HCT116 (cell line): Measurements from ENCODE around the gene RPS25. TPM values are rescaled to one million over a fixed set of nuclear protein-coding genes. Genes with fewer than 3 reads are reported as not detected.

Experiments
- ATAC-seq: fragments of 200-7000 bp; cut with Tn5 transposase; 2 replicates; pipeline ENCODE4 v1.9.1; 2020; ENCODE audit warnings: mild to moderate bottlenecking, moderate library complexity
- BruUV-seq: library from RNA; stranded (reverse); fragments of 400-500 nt; replicated peaks from 2 replicates; lab custom pipeline; 2021; lab: Mats Ljungman, UMichigan
- CTCF ChIA-PET: fragments of 300-600 bp; sonication (Branson Sonifier 250); formaldehyde crosslinking; loops from one replicate; lab custom pipeline; 2021; ENCODE audit warnings: antibody characterized with exemption; lab: Charles Lee
- POLR2A ChIA-PET: fragments of 300-600, 350-600 bp; sonication (Branson Sonifier 250); formaldehyde crosslinking; loops from one replicate; lab custom pipeline; 2021; ENCODE audit warnings: antibody characterized with exemption; lab: Charles Lee
- RAD21 ChIA-PET, 2 experiments: fragments of 300-600 bp; sonication (Branson Sonifier 250); formaldehyde crosslinking; loops; one replicate each; lab custom pipeline; 2023; ENCODE audit warnings: low total read pairs in 2 of 2; ENCODE audit not compliant: uncharacterized antibody in 2 of 2, unreplicated experiment in 2 of 2, low non-redundant PET in 1 of 2; lab: Charles Lee
- DNase-seq: peaks from one replicate; pipeline ENCODE4 v3.0.0-alpha.2; 2010; ENCODE audit warnings: low read depth, low spot score
- H2AFZ ChIP-seq: fragments of 200-600 bp; shearing (Covaris generic), sonication (generic); 2 replicates; pipeline ENCODE4 v1.6.1; 2017; ENCODE audit warnings: low read depth, mixed run types, mixed read lengths, antibody characterized with exemption, low read length; ENCODE audit not compliant: poor library complexity, severe bottlenecking
- H3K27ac ChIP-seq: 2 replicates; pipeline ENCODE4 v1.5.1; 2012; ENCODE audit warnings: low read depth, low read length
- H3K27me3 ChIP-seq: fragments of 200-600 bp; sonication (generic); 2 replicates; pipeline ENCODE4 v1.6.1; 2016; ENCODE audit warnings: mixed run types, low read length, mixed read lengths; ENCODE audit not compliant: insufficient read depth
- H3K36me3 ChIP-seq, 2 experiments: fragments of 200-500 bp in 1 of 2; fragments of 200-600 bp in 1 of 2; sonication (Bioruptor generic) in 1 of 2; sonication (generic) in 1 of 2; 2 replicates each; pipeline versions ENCODE4 v1.5.1 to v1.6.1; 2014 to 2016; ENCODE audit warnings: low read length in 2 of 2, inconsistent platforms in 1 of 2, mixed read lengths in 1 of 2, mixed run types in 1 of 2; ENCODE audit not compliant: insufficient read depth in 2 of 2, control insufficient read depth in 1 of 2
- H3K4me1 ChIP-seq, 2 experiments: fragments of 200-600 bp in 1 of 2; sonication (generic) in 1 of 2; 2 replicates each; pipeline versions ENCODE4 v1.5.1 to v1.6.1; 2012 to 2017; ENCODE audit warnings: low read length in 2 of 2, inconsistent platforms in 1 of 2, mild to moderate bottlenecking in 1 of 2, mixed read lengths in 1 of 2, mixed run types in 1 of 2, moderate library complexity in 1 of 2; ENCODE audit not compliant: insufficient read depth in 2 of 2, control insufficient read depth in 1 of 2
- H3K4me2 ChIP-seq: fragments of 200-600 bp; sonication (generic); 2 replicates; pipeline ENCODE4 v1.6.1; 2017; ENCODE audit warnings: mixed run types, low read length, mixed read lengths
- H3K4me3 ChIP-seq, 2 experiments: fragments of 200-600 bp in 1 of 2; sonication (generic) in 1 of 2; replicated peaks in 1 of 2; 2 replicates each; pipeline ENCODE4 v1.5.1; 2011 to 2016; ENCODE audit warnings: low read length in 2 of 2, control low read depth in 1 of 2, low read depth in 1 of 2, mild to moderate bottlenecking in 1 of 2, mixed read lengths in 1 of 2, mixed run types in 1 of 2
- H3K79me2 ChIP-seq: fragments of 200-600 bp; sonication (generic); 2 replicates; pipeline ENCODE4 v1.6.1; 2017; ENCODE audit warnings: mild to moderate bottlenecking, mixed run types, low read length, moderate library complexity, mixed read lengths; ENCODE audit not compliant: insufficient read depth
- H3K9ac ChIP-seq: fragments of 200-600 bp; sonication (generic); 2 replicates; pipeline ENCODE4 v1.6.1; 2016; ENCODE audit warnings: low read length, mixed read lengths
- H3K9me2 ChIP-seq: fragments of 200-600 bp; sonication (generic), shearing (Covaris generic); 2 replicates; pipeline ENCODE4 v1.6.1; 2017; ENCODE audit warnings: mixed run types, mild to moderate bottlenecking, moderate library complexity; ENCODE audit not compliant: insufficient read depth
- H3K9me3 ChIP-seq, 2 experiments: fragments of 200-500 bp in 1 of 2; fragments of 200-600 bp in 1 of 2; sonication (Bioruptor generic) in 1 of 2; sonication (generic) in 1 of 2; 2 replicates each; pipeline ENCODE4 v1.6.1; 2014 to 2017; ENCODE audit warnings: low read length in 2 of 2, mixed read lengths in 2 of 2, inconsistent platforms in 1 of 2, low read depth in 1 of 2, mild to moderate bottlenecking in 1 of 2, mixed run types in 1 of 2, moderate library complexity in 1 of 2; ENCODE audit not compliant: control insufficient read depth in 1 of 2, insufficient read depth in 1 of 2
- H4K20me1 ChIP-seq: fragments of 200-600 bp; sonication (generic), shearing (Covaris generic); 2 replicates; pipeline ENCODE4 v1.6.1; 2017; ENCODE audit warnings: mixed run types, mild to moderate bottlenecking, moderate library complexity; ENCODE audit not compliant: insufficient read depth
- ATF3 ChIP-seq: IDR thresholded peaks from 2 replicates; pipeline ENCODE4 v1.6.1; 2012
- CBX3 ChIP-seq: IDR thresholded peaks from 2 replicates; pipeline ENCODE4 v1.6.1; 2012; ENCODE audit warnings: low read depth
- CEBPB ChIP-seq: IDR thresholded peaks from 2 replicates; pipeline ENCODE4 v1.6.1; 2012; ENCODE audit warnings: low read depth
- CTCF ChIP-seq, 3 experiments: fragments of 200-600 bp in 1 of 3; sonication (generic) in 1 of 3; IDR thresholded peaks in 2 of 3; conservative IDR thresholded peaks in 1 of 3; 2 replicates each; pipeline ENCODE4 v1.5.1; 2012 to 2017; ENCODE audit warnings: low read depth in 2 of 3, low read length in 2 of 3, antibody characterized with exemption in 1 of 3, borderline replicate concordance in 1 of 3, control low read depth in 1 of 3, mild to moderate bottlenecking in 1 of 3, mixed read lengths in 1 of 3, mixed run types in 1 of 3, moderate library complexity in 1 of 3; ENCODE audit not compliant: insufficient read depth in 1 of 3
- EGR1 ChIP-seq: IDR thresholded peaks from 2 replicates; pipeline ENCODE4 v1.6.1; 2012; ENCODE audit warnings: low read depth
- ELF1 ChIP-seq: IDR thresholded peaks from 2 replicates; pipeline ENCODE4 v1.6.1; 2012; ENCODE audit warnings: low read depth, borderline replicate concordance
- EZH2 ChIP-seq: fragments of 200-600 bp; sonication (generic); IDR thresholded peaks from 2 replicates; pipeline ENCODE4 v1.6.1; 2017; ENCODE audit warnings: antibody characterized with exemption, mixed run types
- EZH2phosphoT487 ChIP-seq: fragments of 200-600 bp; IDR thresholded peaks from 2 replicates; pipeline ENCODE4 v1.6.1; 2018; ENCODE audit warnings: antibody characterized with exemption, borderline replicate concordance
- FOSL1 ChIP-seq: IDR thresholded peaks from 2 replicates; pipeline ENCODE4 v1.6.1; 2012; ENCODE audit warnings: low read depth
- JUND ChIP-seq: IDR thresholded peaks from 2 replicates; pipeline ENCODE4 v1.6.1; 2012
- MAX ChIP-seq: IDR thresholded peaks from 2 replicates; pipeline ENCODE4 v1.6.1; 2012
- POLR2AphosphoS5 ChIP-seq: IDR thresholded peaks from 2 replicates; pipeline ENCODE4 v1.6.1; 2011; ENCODE audit warnings: mild to moderate bottlenecking, low read depth, low read length, moderate library complexity
- RAD21 ChIP-seq: IDR thresholded peaks from 2 replicates; pipeline ENCODE4 v1.6.1; 2012; ENCODE audit warnings: low read depth, mild to moderate bottlenecking
- SP1 ChIP-seq: IDR thresholded peaks from 2 replicates; pipeline ENCODE4 v1.6.1; 2012; ENCODE audit warnings: low read depth
- SRF ChIP-seq: IDR thresholded peaks from 2 replicates; pipeline ENCODE4 v1.6.1; 2012; ENCODE audit warnings: low read depth
- YY1 ChIP-seq: IDR thresholded peaks from 2 replicates; pipeline ENCODE4 v1.6.1; 2011; ENCODE audit warnings: low read length, low read depth, moderate library complexity, mild to moderate bottlenecking; ENCODE audit not compliant: insufficient replicate concordance; ENCODE audit errors: extremely low read depth
- ZBTB33 ChIP-seq: IDR thresholded peaks from 2 replicates; pipeline ENCODE4 v1.6.1; 2011; ENCODE audit warnings: mild to moderate bottlenecking, low read length, moderate library complexity; ENCODE audit not compliant: insufficient replicate concordance; ENCODE audit errors: extremely low read depth
- ZFX ChIP-seq: fragments of 450-650 bp; IDR thresholded peaks from 2 replicates; pipeline ENCODE4 v1.6.1; 2017
- ZNF274 ChIP-seq: fragments of 200-500 bp; sonication (Bioruptor generic); IDR thresholded peaks from 2 replicates; pipeline ENCODE4 v1.6.1; 2014; ENCODE audit warnings: mild to moderate bottlenecking, low read depth, low read length, inconsistent platforms
- intact Hi-C: fragments of 100-400 bp; cut with micrococcal nuclease; formaldehyde crosslinking; loops from 2 replicates; pipeline ENCODE4 v1.10.0; 2022
- total RNA-seq: library from RNA; stranded (reverse); gene quantifications from one replicate; pipeline ENCODE4 v1.2.1, GENCODE V29; 2021; ENCODE audit not compliant: unreplicated experiment
- TF ChIP-seq, protein P1 (sequence below): IDR thresholded peaks from 2 replicates; pipeline ENCODE4 v1.6.1; 2012; ENCODE audit warnings: low read depth

Gene RPS25
- total RNA-seq, 1 experiment from 2014 or later: 1,404 TPM

GRCh38 chr11:119015054-119015611, 3.0 kb downstream of the RPS25 start:
- no peaks in the 10 kb centered on the region for H3K9me2 ChIP-seq
- no peaks in the 10 kb centered on the region for H3K27me3 ChIP-seq
- H3K4me3 ChIP-seq: no peak overlapping the region
- no peak overlapping the region for H2AFZ ChIP-seq
- ChIA-PET CTCF (interaction anchor here (1.6 kb wide), 1 partner anchor 325 kb away, joined by 5 read pairs; no protein-coding TSS in a partner anchor), POLR2A (interaction anchor here (0.6 to 1.5 kb wide), 3 partner anchors 13 to 106 kb away, joined by 3 read pairs; partner anchors contain the start of gene HINFP), RAD21 (no interaction called here)
- ATAC-seq (peak; percentile 39), DNase-seq (no peak)
- peaks cover 52% of the 10 kb centered on the region for H3K79me2 ChIP-seq
- peaks cover 33 to 65% of the 10 kb centered on the region in 2 experiments for H3K36me3 ChIP-seq
- no peak overlapping the region for H3K9ac ChIP-seq
- H3K4me2 ChIP-seq: no peak overlapping the region; the same call in 1 of the 2 replicates
- peaks cover 16 to 24% of the 10 kb centered on the region in 2 experiments; a peak in 3 of 4 replicates for H3K4me1 ChIP-seq
- no TSS peak for BruUV-seq
- no peaks in the 10 kb centered on the region for H4K20me1 ChIP-seq
- H3K27ac ChIP-seq: peak overlapping the region; percentile 96; the same call in 1 of the 2 replicates
- H3K9me3 ChIP-seq: no peaks in the 10 kb centered on the region
- intact Hi-C loops: loop anchor here (5.0 kb wide), 1 partner anchor 103 kb away; no protein-coding TSS in a partner anchor
- TF ChIP-seq SRF (no peak), CBX3 (no peak), ELF1 (no peak), FOSL1 (no peak), SP1 (no peak; the same call in 1 of the 2 replicates), CEBPB (no peak), EGR1 (0 out of 2 replicates have a peak, but pooled peaks have one; percentile 7), JUND (no peak), MAX (no peak), EZH2 (no peak), ZNF274 (no peak), EZH2phosphoT487 (no peak), ZFX (no peak), CTCF (IDR thresholded peaks at IDR 0.05 in 2 of 3, conservative IDR thresholded peaks at IDR 0.05 in 1 of 3; ENCODE audit: borderline replicate concordance in 1 of 3, insufficient read depth in 1 of 3, low read depth in 2 of 3, low read length in 2 of 3) (peak; percentile 32 to 45 (median 36); a peak in 4 of 6 replicates), YY1 (no peak), ATF3 (no peak), ZBTB33 (no peak), POLR2AphosphoS5 (peak; percentile 55), RAD21 (peak; percentile 45)
- TF ChIP-seq, protein P1, sequence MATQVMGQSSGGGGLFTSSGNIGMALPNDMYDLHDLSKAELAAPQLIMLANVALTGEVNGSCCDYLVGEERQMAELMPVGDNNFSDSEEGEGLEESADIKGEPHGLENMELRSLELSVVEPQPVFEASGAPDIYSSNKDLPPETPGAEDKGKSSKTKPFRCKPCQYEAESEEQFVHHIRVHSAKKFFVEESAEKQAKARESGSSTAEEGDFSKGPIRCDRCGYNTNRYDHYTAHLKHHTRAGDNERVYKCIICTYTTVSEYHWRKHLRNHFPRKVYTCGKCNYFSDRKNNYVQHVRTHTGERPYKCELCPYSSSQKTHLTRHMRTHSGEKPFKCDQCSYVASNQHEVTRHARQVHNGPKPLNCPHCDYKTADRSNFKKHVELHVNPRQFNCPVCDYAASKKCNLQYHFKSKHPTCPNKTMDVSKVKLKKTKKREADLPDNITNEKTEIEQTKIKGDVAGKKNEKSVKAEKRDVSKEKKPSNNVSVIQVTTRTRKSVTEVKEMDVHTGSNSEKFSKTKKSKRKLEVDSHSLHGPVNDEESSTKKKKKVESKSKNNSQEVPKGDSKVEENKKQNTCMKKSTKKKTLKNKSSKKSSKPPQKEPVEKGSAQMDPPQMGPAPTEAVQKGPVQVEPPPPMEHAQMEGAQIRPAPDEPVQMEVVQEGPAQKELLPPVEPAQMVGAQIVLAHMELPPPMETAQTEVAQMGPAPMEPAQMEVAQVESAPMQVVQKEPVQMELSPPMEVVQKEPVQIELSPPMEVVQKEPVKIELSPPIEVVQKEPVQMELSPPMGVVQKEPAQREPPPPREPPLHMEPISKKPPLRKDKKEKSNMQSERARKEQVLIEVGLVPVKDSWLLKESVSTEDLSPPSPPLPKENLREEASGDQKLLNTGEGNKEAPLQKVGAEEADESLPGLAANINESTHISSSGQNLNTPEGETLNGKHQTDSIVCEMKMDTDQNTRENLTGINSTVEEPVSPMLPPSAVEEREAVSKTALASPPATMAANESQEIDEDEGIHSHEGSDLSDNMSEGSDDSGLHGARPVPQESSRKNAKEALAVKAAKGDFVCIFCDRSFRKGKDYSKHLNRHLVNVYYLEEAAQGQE: no peak
